GM21717 (cell line): ENCODE results near the gene TAOK3.

Experiments
- ATAC-seq: cut with Tn5 transposase; IDR thresholded peaks from one replicate; pipeline ENCODE4 v1.9.1; 2021; ENCODE audit warnings: mild to moderate bottlenecking, moderate library complexity; ENCODE audit not compliant: unreplicated experiment

TAOK3 gene

GRCh38 chr12:118219772-118220171 lies 152.9 kb downstream of the TAOK3 start:
- peak; percentile 58 for ATAC-seq

GRCh38 chr12:118219106-118219505 lies 153.6 kb downstream of the TAOK3 start:
- ATAC-seq, result no peak

- no peak for ATAC-seq
Observed at GRCh38 chr12:118213452-118213851, 159.3 kb downstream of the TAOK3 start.

DNA sequence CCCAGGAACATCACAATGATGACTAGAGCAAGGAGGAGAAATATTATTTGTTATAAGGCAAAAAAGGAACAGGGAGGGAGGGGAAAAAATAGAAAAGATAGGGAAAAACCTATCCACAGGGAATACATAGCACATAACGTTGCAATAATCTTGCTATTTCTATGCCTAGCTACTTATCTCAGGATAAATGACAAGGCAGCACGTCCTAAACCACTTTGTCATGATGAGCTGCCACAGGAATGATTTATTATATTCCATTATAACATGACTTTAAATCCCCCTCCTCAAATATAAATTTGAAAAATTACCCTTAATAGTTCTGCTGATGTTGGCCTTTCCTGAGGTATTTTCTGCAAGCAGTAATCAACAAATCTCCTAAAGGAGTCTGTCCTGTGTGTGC lies 160.1 kb downstream of the TAOK3 start:
- ATAC-seq, result no peak

GRCh38 chr12:118206107-118206412 lies 166.6 kb downstream of the TAOK3 start:
- no peak for ATAC-seq

DNA sequence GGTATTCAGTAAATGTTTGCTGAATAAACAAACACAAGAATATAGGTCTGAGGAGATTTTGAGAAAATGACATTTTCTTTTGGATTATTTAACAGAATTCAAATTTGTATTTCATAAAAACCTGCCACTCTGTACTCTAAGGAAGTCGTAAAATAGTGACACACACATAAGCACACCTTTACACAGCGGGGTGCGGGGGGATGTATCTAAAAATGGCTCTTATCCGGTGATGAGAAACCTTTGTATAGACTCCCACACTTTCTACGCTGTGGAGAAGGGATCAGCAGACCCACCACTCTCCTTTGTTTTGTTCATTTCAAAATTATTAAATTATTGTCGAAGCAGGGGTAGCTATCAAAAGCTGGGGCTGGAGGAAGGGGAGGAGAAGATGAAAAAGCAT lies 178.7 kb downstream of the TAOK3 start:
- no peak for ATAC-seq

- ATAC-seq, result no peak
Observed at GRCh38 chr12:118193477-118193876, 179.2 kb downstream of the TAOK3 start.

GRCh38 chr12:118190266-118190665 lies 182.4 kb downstream of the TAOK3 start:
- no peak for ATAC-seq

- ATAC-seq, result no peak
Observed at GRCh38 chr12:118189741-118190191, 182.9 kb downstream of the TAOK3 start.

DNA sequence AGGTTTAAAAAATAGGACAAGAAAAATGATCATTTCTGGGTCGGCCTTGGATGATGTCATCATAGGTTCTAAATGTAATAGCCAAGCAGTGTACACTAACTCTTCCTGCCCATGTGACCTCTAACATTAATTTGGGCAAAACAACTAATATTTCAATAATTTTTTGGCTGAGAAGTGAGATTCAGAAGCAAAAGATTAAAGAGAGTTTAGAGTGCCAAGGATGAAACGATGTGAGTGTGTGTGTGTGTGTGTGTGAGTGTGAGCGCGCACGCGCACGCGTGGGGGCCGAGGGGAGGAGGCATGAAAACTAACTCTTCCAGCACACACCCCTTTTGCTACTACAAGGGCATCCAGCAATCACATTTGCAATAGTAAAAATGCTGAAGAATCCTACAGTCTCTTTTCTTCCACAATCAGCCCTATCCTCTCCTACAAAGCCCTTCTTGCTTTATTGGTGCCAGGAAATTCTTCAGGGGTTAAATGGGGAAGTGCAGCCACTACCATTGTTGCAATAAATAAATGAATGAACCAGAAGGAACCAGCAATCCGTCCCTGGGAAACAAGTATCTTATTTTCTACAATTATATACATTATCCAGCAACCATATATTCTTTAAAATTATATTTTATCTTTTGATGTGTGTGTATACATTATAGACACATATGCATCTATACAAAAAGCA lies 183.9 kb downstream of the TAOK3 start:
- ATAC-seq, result no peak

- ATAC-seq, result no peak
Observed at GRCh38 chr12:118187751-118188435, 184.8 kb downstream of the TAOK3 start.

GRCh38 chr12:118185602-118186397 lies 186.9 kb downstream of the TAOK3 start:
- no peak for ATAC-seq

DNA sequence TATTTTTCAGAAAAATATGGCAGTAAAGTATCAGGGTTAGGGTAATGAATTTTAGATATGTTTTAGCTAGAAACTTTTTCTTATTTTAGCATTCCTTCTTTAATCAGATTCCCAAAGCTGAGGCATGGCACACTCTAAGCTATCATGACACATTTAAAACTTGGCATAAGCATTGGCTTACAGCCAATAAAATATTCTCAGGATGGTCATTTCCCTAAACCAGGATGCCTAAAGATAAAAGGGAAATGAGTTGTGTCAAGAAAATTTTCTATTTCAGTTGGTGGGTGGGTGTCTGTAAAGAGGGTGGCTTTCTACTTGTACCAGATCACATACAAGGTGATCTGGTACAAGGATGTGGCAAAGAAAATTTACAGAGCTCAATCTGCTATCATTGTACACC lies 189.0 kb downstream of the TAOK3 start:
- no peak for ATAC-seq

DNA sequence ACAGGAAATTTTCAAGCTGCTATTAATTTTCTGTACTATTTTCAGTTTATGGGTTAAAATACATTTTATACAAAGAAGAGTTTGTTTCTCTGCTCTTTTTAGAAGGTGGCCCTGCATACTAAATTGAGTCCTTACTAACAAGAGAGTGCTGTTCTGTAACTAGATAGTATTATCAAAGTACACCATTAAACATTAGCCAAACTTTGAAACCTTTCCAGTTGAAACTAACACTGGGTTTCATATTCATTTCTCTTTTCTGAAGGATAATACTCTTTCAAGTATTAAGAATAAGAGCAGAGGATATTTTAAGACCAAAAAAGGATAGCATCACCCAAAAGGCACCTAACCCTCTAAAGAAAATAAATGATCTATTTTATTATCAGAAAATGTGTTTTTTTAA lies 189.6 kb downstream of the TAOK3 start:
- no peak for ATAC-seq

DNA sequence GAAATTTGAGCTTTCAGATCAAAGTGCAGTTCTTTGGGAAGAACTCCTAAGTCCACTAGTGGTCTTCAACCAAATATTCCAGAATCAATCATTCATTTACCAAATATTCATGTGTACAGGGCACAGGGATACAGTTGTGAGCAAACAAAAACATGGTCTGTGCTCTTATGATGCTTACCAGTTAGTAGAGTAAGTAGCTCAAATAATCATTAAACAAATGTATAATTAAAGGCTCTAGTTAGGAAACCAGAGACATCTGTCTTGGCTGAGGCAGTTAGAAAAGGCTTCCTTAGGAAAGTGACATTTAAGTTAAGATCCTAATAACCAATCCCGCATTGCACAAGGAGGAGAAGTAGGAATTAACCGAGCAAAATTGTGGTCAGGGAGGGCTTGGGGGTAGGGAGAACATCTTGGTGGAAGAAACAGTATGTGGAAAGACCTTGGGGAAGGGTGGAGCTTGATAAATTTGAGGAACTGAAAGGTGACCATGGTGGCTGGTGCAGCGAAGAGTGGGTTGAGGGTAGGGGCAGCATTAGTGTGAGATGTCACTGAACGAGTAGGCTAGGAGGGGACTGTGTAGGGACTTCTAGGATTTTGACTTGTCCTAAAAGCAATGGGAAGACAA lies 196.8 kb downstream of the TAOK3 start:
- ATAC-seq, result peak; percentile 94

GRCh38 chr12:118166946-118167345 lies 205.8 kb downstream of the TAOK3 start:
- peak; percentile 98 for ATAC-seq

DNA sequence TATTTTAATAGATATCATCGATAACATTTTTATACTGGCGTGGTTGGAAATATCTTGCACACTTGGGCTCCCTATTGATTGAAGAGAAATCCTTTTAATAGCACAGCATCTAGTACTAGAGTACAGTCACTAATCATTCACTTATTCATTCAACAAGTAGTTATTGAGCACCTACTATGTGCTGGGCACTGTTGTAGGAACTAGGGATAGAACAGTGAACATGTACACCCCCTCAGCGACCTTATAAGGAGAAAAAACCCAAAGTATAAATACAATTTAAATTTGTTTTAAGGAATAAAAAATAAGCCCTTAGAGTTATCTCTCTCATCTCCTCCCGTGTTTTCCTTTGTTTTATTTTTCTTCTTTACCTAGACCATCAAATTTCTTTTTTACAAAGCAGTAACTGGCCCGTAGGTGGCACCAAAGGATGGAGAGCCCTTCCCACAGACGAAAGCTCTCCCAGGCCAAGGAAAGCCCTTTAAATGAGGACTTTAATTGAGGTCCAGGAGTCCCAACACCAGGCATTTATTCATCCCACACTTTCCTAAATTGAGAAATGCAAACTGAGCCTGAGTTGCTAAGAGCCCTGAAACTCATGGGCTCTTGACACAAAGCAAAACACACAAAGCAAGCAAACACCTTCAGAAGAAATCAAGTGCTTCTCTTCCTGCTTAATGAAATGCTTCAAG lies 207.8 kb downstream of the TAOK3 start:
- no peak for ATAC-seq

GRCh38 chr12:118160536-118160935 lies 212.2 kb downstream of the TAOK3 start:
- ATAC-seq, result no peak

GRCh38 chr12:118151755-118152154 lies 221.0 kb downstream of the TAOK3 start:
- no peak for ATAC-seq

DNA sequence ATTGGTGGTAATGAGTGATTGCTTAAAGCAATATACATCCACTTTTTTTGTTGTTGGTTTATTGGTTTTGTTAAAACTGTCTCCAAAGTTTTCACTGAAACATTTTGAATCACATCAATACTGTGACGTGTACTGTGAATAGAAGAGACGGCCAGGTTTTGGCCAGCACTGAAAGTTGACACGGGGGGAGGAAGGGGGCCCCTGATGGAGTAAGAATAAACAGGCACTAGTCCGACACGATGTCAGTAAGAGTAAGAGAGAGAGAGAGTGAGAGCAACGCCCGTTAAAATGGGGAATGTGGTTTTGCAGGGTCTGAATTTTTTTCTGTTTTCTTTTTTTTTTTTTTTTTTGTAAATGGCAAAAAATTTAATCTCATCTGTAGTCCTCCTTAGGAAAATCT lies 222.1 kb downstream of the TAOK3 start:
- ATAC-seq, result no peak

DNA sequence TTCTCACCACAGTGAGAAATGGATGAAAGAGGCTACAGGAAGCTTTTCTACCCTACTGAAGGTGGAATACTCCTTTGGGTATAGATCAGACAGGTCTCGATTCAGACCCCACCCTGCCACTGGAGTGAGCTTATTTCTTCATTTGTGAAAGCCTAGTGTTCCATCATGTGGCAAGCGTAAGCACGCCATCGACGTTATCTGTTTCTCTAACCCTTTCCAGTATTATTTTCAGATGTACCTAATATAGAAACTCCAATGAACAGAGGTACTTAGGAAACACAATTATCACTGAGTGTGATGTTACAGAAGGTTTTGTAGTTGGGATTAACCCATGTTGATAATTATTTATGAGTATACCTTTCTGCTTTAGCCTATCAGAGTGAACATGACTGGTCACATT lies 224.4 kb downstream of the TAOK3 start:
- ATAC-seq, result no peak
